Activated CD4-positive, alpha-beta T cell treated with anti-CD3 and anti-CD28 coated beads, Interleukin-2, amount 10 ng/mL, durations not matched to agents 24 days and 14 days (primary cell): ENCODE data around the gene TMEM150B. TPM values are rescaled to one million over a fixed set of nuclear protein-coding genes. Genes with fewer than 3 reads are reported as not detected.
"Not testable (repeated sequence)": the region's sequence is repeated elsewhere in the genome, so short reads cannot be mapped to it uniquely, and the experiment has no call there.

Experiments used
- DNase-seq: peaks from one replicate; pipeline ENCODE4 v3.0.0; 2022
- H3K27ac Mint-ChIP-seq: one replicate; pipeline ENCODE4 v1.8.0; 2022; ENCODE audit warnings: mild to moderate bottlenecking, mixed read lengths
- H3K27me3 Mint-ChIP-seq: one replicate; pipeline ENCODE4 v1.8.0; 2022; ENCODE audit warnings: mixed read lengths
- H3K36me3 Mint-ChIP-seq: one replicate; pipeline ENCODE4 v1.8.0; 2022; ENCODE audit warnings: low read depth, mild to moderate bottlenecking, mixed read lengths
- H3K4me1 Mint-ChIP-seq: one replicate; pipeline ENCODE4 v1.8.0; 2021; ENCODE audit warnings: mixed read lengths
- H3K4me3 Mint-ChIP-seq: one replicate; pipeline ENCODE4 v1.8.0; 2022; ENCODE audit warnings: mild to moderate bottlenecking, moderate library complexity, mixed read lengths
- H3K9me3 Mint-ChIP-seq: one replicate; pipeline ENCODE4 v1.8.0; 2021; ENCODE audit warnings: mixed read lengths
- intact Hi-C: fragments of 100-400 bp; cut with micrococcal nuclease; formaldehyde crosslinking; loops from one replicate; pipeline ENCODE4 v1.15.1; 2023
- total RNA-seq: library from RNA; stranded (reverse); gene quantifications from 2 replicates; pipeline ENCODE4 v1.2.3, GENCODE V29; 2022

TMEM150B gene
- total RNA-seq, 1 donor from 2014 or later = 0.28 TPM

- Mint-ChIP-seq H3K27me3 (peaks cover 11% of the 10 kb centered on the region), H3K4me1 (peaks cover 16% of the 10 kb centered on the region), H3K36me3 (peaks cover 11% of the 10 kb centered on the region), H3K9me3 (no peaks in the 10 kb centered on the region), H3K4me3 (peak within 1 kb of the TSS; percentile 91), H3K27ac (peak within 1 kb of the TSS; percentile 97)
- intact Hi-C loops = loop anchor here (1.0 to 10.0 kb wide), 10 partner anchors 14 to 786 kb away; partner anchors contain the start of genes DNAAF3, FIZ1, HSPBP1 and PPP1R12C
- peak; percentile 100 for DNase-seq
These were observed 14.2 kb upstream of the TMEM150B start, which contains the start of gene KMT5C for GRCh38 chr19:55339105-55339888. KMT5C (plus strand) TSS chr19:55339876; CDS start chr19:55341937, 2,061 bp downstream.

- H3K4me3 Mint-ChIP-seq = no peak overlapping the region
- peaks cover 11% of the 10 kb centered on the region for H3K27me3 Mint-ChIP-seq
- peaks cover 2% of the 10 kb centered on the region for H3K36me3 Mint-ChIP-seq
- H3K4me1 Mint-ChIP-seq = peaks cover 12% of the 10 kb centered on the region
- intact Hi-C loops = loop anchor here (10.0 kb wide), 1 partner anchor 789 kb away; the partner anchor contains the start of gene ZNF787
- no peak for DNase-seq
- H3K9me3 Mint-ChIP-seq = no peaks in the 10 kb centered on the region
- no peak overlapping the region for H3K27ac Mint-ChIP-seq
These were observed 11.0 kb upstream of the TMEM150B start for GRCh38 chr19:55336101-55336500.

GRCh38 chr19:55333870-55334269, 8.7 kb upstream of the TMEM150B start:
- Mint-ChIP-seq H3K27me3 (peaks cover 12% of the 10 kb centered on the region), H3K9me3 (no peaks in the 10 kb centered on the region)
- no peak for DNase-seq

GRCh38 chr19:55329791-55330190, 4.7 kb upstream of the TMEM150B start:
- H3K4me3 Mint-ChIP-seq, H3K9me3 Mint-ChIP-seq, H3K27ac Mint-ChIP-seq, DNase-seq, H3K4me1 Mint-ChIP-seq, H3K36me3 Mint-ChIP-seq, H3K27me3 Mint-ChIP-seq: not testable (repeated sequence)
- intact Hi-C loops = loop anchor here (10.0 kb wide), 1 partner anchor 795 kb away; the partner anchor contains the start of gene ZNF787

More at GRCh38 chr19:55333870-55334269, 8.7 kb upstream of the TMEM150B start:
- Mint-ChIP-seq H3K4me1 (peaks cover 6% of the 10 kb centered on the region), H3K4me3 (no peak overlapping the region), H3K27ac (no peak overlapping the region), H3K36me3 (no peaks in the 10 kb centered on the region)
- intact Hi-C loops = loop anchor here (10.0 kb wide), 1 partner anchor 791 kb away; the partner anchor contains the start of gene ZNF787

GRCh38 chr19:55328774-55329318, 3.7 kb upstream of the TMEM150B start:
- H3K4me3 Mint-ChIP-seq, intact Hi-C loops, H3K9me3 Mint-ChIP-seq, H3K27me3 Mint-ChIP-seq, H3K36me3 Mint-ChIP-seq, DNase-seq, H3K4me1 Mint-ChIP-seq: not testable (repeated sequence)
- H3K27ac Mint-ChIP-seq = peak overlapping the region; percentile 25

GRCh38 chr19:55324662-55325061, 479 bp downstream of the TMEM150B start:
- Mint-ChIP-seq H3K4me1 (peaks cover 5% of the 10 kb centered on the region), H3K36me3 (no peaks in the 10 kb centered on the region), H3K9me3 (no peaks in the 10 kb centered on the region), H3K4me3 (no peak overlapping the region), H3K27ac (no peak overlapping the region), H3K27me3 (peaks cover 16% of the 10 kb centered on the region)
- intact Hi-C loops = no loop called here
- DNase-seq = no peak

GRCh38 chr19:55322204-55322885, 2.8 kb downstream of the TMEM150B start:
- Mint-ChIP-seq H3K27me3 (peaks cover 12% of the 10 kb centered on the region), H3K36me3 (no peaks in the 10 kb centered on the region), H3K4me1 (peaks cover 5% of the 10 kb centered on the region), H3K27ac (no peak overlapping the region), H3K4me3 (no peak overlapping the region), H3K9me3 (no peaks in the 10 kb centered on the region)
- intact Hi-C loops = no loop called here
- DNase-seq = no peak

GRCh38 chr19:55321466-55322137, 3.5 kb downstream of the TMEM150B start:
- H3K9me3 Mint-ChIP-seq = no peaks in the 10 kb centered on the region
- H3K27ac Mint-ChIP-seq = no peak overlapping the region
- intact Hi-C loops = no loop called here
- H3K4me1 Mint-ChIP-seq = peaks cover 5% of the 10 kb centered on the region
- H3K27me3 Mint-ChIP-seq = peaks cover 12% of the 10 kb centered on the region
- H3K4me3 Mint-ChIP-seq = no peak overlapping the region
- H3K36me3 Mint-ChIP-seq = no peaks in the 10 kb centered on the region
- DNase-seq = no peak

GRCh38 chr19:55320844-55321419, 4.2 kb downstream of the TMEM150B start:
- H3K27me3 Mint-ChIP-seq = peaks cover 10% of the 10 kb centered on the region

GRCh38 chr19:55319785-55320184, 5.4 kb downstream of the TMEM150B start:
- no peak overlapping the region for H3K27ac Mint-ChIP-seq
- no peaks in the 10 kb centered on the region for H3K9me3 Mint-ChIP-seq
- intact Hi-C loops = no loop called here
- H3K4me3 Mint-ChIP-seq = no peak overlapping the region
- H3K4me1 Mint-ChIP-seq = peaks cover 7% of the 10 kb centered on the region
- H3K36me3 Mint-ChIP-seq = no peaks in the 10 kb centered on the region
- peaks cover 10% of the 10 kb centered on the region for H3K27me3 Mint-ChIP-seq
- DNase-seq = no peak

More at GRCh38 chr19:55320844-55321419, 4.2 kb downstream of the TMEM150B start:
- H3K27ac Mint-ChIP-seq = no peak overlapping the region
- no peak overlapping the region for H3K4me3 Mint-ChIP-seq
- DNase-seq = no peak
- peaks cover 5% of the 10 kb centered on the region for H3K4me1 Mint-ChIP-seq
- no peaks in the 10 kb centered on the region for H3K9me3 Mint-ChIP-seq
- intact Hi-C loops = no loop called here
- H3K36me3 Mint-ChIP-seq = no peaks in the 10 kb centered on the region

- no peak overlapping the region for H3K4me3 Mint-ChIP-seq
- H3K27me3 Mint-ChIP-seq = peaks cover 2% of the 10 kb centered on the region
- intact Hi-C loops = no loop called here
- no peak overlapping the region for H3K27ac Mint-ChIP-seq
- peaks cover 3% of the 10 kb centered on the region for H3K4me1 Mint-ChIP-seq
- H3K36me3 Mint-ChIP-seq = no peaks in the 10 kb centered on the region
- H3K9me3 Mint-ChIP-seq = no peaks in the 10 kb centered on the region
- DNase-seq = no peak
These were observed 8.5 kb downstream of the TMEM150B start for GRCh38 chr19:55316646-55317045.

GRCh38 chr19:55315956-55316525, 9.1 kb downstream of the TMEM150B start:
- Mint-ChIP-seq H3K36me3 (no peaks in the 10 kb centered on the region), H3K4me1 (peaks cover 2% of the 10 kb centered on the region), H3K27ac (no peak overlapping the region), H3K9me3 (no peaks in the 10 kb centered on the region), H3K27me3 (no peaks in the 10 kb centered on the region), H3K4me3 (no peak overlapping the region)
- no peak for DNase-seq
- intact Hi-C loops = no loop called here

GRCh38 chr19:55314396-55314795, 10.7 kb downstream of the TMEM150B start:
- intact Hi-C loops = no loop called here
- Mint-ChIP-seq H3K27ac (no peak overlapping the region), H3K4me3 (no peak overlapping the region), H3K27me3 (no peaks in the 10 kb centered on the region), H3K4me1 (peaks cover 2% of the 10 kb centered on the region), H3K36me3 (no peaks in the 10 kb centered on the region), H3K9me3 (no peaks in the 10 kb centered on the region)
- no peak for DNase-seq
